Gastroesophageal sphincter (tissue), 3 donors: Measurements from ENCODE around the gene SPANXN2.
"Not testable (repeated sequence)": the region's sequence is repeated elsewhere in the genome, so short reads cannot be mapped to it uniquely, and the experiment has no call there.

Source experiments
- POLR2A ChIP-seq, 2 donors: fragments of 450-650 bp; IDR thresholded peaks; one replicate each; pipeline ENCODE4 v1.6.1; 2017; ENCODE audit warnings: antibody characterized with exemption in 2 of 2, mild to moderate bottlenecking in 2 of 2, moderate library complexity in 1 of 2
- POLR2AphosphoS5 ChIP-seq: sonication (generic); formaldehyde crosslinking; IDR thresholded peaks from one replicate; pipeline ENCODE4 v1.6.1; 2017; ENCODE audit warnings: antibody characterized with exemption
- TF ChIP-seq, protein P1 (sequence below), 4 experiments: fragments of 200-600 bp in 2 of 4; fragments of 450-650 bp in 2 of 4; sonication (generic) in 1 of 4; IDR thresholded peaks; one replicate each; pipeline ENCODE4 v1.5.1; 2017 to 2019; ENCODE audit warnings: antibody characterized with exemption in 4 of 4, mild to moderate bottlenecking in 2 of 4, moderate library complexity in 2 of 4

DNA sequence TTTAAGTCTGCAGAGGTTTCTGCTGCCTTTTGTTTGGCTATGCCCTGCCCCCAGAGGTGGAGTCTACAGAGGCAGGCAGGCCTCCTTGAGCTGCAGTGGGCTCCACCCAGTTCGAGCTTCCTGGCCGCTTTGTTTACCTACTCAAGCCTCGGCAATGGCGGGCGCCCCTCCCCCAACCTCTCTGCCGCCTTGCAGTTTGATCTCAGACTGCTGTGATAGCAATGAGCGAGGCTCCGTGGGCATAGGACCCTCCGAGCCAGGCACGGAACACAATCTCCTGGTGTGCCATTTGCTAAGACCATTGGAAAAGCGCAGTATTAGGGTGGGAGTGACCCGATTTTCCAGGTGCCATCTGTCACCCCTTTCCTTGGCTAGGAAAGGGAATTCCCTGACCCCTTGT is 47.2 kb upstream of the SPANXN2 start:
- TF ChIP-seq, protein P1, sequence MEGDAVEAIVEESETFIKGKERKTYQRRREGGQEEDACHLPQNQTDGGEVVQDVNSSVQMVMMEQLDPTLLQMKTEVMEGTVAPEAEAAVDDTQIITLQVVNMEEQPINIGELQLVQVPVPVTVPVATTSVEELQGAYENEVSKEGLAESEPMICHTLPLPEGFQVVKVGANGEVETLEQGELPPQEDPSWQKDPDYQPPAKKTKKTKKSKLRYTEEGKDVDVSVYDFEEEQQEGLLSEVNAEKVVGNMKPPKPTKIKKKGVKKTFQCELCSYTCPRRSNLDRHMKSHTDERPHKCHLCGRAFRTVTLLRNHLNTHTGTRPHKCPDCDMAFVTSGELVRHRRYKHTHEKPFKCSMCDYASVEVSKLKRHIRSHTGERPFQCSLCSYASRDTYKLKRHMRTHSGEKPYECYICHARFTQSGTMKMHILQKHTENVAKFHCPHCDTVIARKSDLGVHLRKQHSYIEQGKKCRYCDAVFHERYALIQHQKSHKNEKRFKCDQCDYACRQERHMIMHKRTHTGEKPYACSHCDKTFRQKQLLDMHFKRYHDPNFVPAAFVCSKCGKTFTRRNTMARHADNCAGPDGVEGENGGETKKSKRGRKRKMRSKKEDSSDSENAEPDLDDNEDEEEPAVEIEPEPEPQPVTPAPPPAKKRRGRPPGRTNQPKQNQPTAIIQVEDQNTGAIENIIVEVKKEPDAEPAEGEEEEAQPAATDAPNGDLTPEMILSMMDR (IDR thresholded peaks at IDR 0.05) = not testable (repeated sequence)
- TF ChIP-seq POLR2AphosphoS5; POLR2A (IDR thresholded peaks at IDR 0.05): not testable (repeated sequence)
